Ramos (cell line): Measurements from ENCODE around the gene FAM171A1.
"Not testable (repeated sequence)": the region's sequence is repeated elsewhere in the genome, so short reads cannot be mapped to it uniquely, and the experiment has no call there.

Source experiments
- in situ Hi-C: fragments of 300-500 bp; cut with MboI; formaldehyde crosslinking; loops from one replicate; pipeline ENCODE4 v1.14.3; 2022; ENCODE audit warnings: low sequenced_read_pairs; ENCODE audit not compliant: unreplicated experiment

Gene FAM171A1

GRCh38 chr10:15321431-15322341 lies 49.4 kb downstream of the FAM171A1 start:
- in situ Hi-C loops = no loop called here

- in situ Hi-C loops = no loop called here
These were observed 50.4 kb downstream of the FAM171A1 start for GRCh38 chr10:15320522-15321203.

GRCh38 chr10:15320118-15320517 lies 51.0 kb downstream of the FAM171A1 start:
- in situ Hi-C loops = no loop called here

GRCh38 chr10:15316871-15317464 lies 54.1 kb downstream of the FAM171A1 start:
- in situ Hi-C loops = no loop called here

DNA sequence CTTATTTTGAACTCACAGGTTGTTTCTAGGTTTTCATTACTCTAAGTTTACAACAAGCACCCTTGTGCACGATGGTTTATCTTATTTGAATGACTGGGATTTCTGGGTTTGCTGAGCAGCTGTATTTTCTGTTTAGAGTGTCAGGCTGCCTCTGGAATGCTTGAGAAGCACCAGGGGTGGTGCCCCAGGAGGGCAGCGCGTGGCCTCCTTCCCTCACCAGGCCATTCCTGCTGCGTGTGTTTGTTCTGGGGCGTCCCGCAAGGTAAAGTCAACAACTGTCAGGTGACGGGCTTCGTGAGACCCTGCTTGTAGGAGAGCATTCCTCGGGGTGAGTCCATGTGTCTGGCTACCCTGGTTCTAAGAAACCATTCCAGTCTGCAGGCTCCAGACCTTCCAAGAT lies 54.9 kb downstream of the FAM171A1 start:
- in situ Hi-C loops = no loop called here

DNA sequence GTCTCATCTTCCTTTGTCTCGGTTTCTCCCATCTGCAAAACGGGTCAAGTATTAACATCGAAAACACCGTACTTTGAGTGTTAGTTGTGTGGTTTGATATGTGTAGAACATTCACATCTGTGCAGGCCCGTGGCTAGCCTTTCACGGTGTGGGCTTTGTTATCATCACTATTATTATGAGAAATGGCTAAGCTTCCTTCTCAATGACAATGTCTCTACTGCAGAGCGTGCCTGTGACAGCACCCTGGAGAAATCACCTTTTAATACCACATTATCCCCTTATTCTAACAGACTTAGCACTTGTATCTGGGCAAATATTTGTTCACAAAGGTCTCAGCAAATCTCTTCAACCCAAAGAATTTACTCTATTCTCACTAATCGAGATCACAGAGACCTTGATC lies 55.8 kb downstream of the FAM171A1 start:
- in situ Hi-C loops = no loop called here

GRCh38 chr10:15314482-15315045 lies 56.5 kb downstream of the FAM171A1 start:
- in situ Hi-C loops = no loop called here

DNA sequence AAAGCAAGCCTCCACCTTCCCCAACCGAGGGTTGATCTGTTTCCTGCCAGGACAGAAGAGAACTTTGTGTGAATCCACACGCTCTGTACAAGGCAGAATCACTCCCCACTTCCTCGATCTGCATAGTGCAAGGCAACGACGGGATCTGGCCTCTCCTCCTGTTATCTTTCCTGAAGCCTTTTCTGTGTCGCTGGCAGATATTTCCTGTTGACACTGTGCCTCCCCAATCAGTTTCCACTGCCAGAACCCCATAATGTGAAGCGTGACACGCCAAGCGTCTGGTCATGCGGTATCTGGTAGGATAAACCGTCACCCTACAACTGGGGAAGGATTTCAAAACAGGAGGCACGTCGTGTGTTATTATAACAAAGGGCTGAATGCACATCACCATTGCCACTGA lies 57.2 kb downstream of the FAM171A1 start:
- in situ Hi-C loops = no loop called here

GRCh38 chr10:15313047-15313446 lies 58.0 kb downstream of the FAM171A1 start:
- in situ Hi-C loops = no loop called here

DNA sequence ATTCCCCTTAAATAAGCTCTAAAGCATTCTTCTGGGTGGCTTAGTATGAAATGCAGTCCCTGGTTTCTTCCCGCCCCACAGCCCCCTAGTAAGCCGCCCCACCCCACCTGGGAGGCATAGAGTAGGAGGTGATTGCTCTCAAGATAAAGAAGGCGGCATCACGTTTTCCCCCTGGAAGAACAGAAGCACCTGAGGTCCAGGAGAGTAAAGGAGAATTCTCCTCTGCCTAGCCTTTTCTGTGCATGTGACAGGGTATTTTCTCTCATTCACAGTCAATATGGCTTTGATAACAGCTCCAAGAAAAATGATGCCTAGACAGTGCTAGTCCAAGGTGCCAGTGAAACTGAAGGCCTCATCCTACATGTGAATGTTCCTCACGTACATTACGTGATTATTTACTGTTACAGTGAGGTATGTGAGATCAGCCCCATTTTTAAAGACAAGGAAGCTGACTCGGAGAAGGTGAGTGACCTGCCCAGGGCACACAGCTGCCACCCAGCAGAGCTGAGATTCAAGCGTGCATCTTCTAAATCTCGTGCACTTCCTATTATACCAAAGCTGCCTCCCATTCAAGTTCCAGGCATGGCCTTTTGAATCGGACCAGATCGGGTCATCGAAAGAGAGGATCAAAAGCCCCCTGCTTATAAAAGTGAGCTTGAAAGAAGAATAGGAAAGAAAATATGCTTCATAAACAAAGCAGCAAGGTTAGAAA lies 59.4 kb downstream of the FAM171A1 start:
- in situ Hi-C loops = no loop called here

GRCh38 chr10:15310776-15311568 lies 60.1 kb downstream of the FAM171A1 start:
- in situ Hi-C loops = no loop called here

- in situ Hi-C loops = no loop called here
These were observed 61.9 kb downstream of the FAM171A1 start for GRCh38 chr10:15309221-15309620.

- in situ Hi-C loops = no loop called here
These were observed 64.3 kb downstream of the FAM171A1 start for GRCh38 chr10:15306735-15307280.

DNA sequence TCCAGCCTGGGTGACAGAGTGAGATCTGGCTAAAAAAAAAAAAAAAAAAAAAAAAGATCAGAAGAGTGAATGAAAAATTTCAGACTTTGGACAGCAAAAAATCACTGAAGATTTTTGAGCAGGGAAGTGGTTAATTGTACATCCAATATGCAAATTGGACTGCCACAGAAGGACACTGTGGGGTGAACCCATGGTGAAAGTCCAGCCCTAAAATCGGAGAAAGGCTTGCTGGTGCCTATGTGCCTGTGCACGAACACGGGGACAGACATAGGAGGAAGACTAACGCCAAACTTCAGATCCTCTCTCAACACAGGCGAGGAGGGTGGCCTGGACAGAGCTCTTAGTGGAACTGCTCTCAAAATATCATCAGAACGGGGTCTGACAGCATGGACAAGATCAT lies 65.5 kb downstream of the FAM171A1 start:
- in situ Hi-C loops = no loop called here

- in situ Hi-C loops = no loop called here
These were observed 65.9 kb downstream of the FAM171A1 start for GRCh38 chr10:15305161-15305560.

DNA sequence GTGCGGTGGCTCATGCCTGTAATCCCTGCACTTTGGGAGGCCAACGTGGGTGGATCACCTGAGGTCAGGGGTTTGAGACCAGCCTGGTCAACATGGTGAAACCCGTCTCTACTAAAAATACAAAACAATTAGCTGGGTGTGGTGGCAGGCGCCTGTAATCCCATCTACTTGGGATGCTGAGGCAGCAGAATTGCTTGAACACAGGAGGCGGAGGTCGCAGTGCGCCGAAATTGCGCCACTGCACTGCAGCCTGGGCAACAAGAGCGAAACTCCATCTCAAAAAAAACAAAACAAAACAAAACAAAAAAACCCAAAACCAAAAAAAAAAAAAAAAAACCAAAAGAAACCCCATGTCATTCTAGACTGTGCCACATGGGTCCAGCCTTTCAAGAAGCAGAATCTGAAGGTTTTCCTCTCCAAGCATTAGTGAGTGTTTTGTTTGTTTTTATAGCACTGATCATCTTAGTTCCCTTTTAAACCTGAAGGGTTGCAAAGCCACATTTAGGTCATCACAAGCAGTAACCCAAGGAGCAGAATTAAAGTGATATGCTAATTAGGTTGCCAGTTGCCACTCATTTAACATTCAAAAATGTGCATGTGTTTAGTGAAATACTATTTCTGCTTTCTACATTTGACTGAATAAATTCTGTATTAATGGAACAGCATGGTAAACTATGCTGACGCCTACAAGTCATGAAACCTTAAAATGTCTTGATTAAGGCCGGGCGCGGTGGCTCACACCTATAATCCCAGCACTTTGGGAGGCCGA lies 68.7 kb downstream of the FAM171A1 start:
- in situ Hi-C loops = not testable (repeated sequence)

DNA sequence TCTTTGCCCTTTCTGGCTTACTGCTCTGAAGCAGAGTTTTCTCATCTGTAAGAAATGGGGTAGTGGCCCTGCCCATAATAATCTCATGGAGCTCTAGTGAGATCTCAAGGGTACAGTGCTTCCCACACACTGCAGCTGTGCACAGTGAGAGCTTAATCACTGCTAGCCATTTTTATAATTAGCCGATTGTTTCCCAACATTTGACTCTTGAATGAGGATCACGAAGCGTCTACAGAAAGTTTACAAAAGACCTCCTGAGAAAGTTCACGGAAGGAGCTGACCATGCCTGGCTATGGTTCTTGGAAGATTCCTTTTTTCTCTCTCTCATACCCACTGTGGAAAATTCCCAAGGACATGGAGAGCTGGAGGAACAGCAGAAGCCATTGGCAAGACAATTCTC lies 70.4 kb downstream of the FAM171A1 start:
- in situ Hi-C loops = no loop called here

DNA sequence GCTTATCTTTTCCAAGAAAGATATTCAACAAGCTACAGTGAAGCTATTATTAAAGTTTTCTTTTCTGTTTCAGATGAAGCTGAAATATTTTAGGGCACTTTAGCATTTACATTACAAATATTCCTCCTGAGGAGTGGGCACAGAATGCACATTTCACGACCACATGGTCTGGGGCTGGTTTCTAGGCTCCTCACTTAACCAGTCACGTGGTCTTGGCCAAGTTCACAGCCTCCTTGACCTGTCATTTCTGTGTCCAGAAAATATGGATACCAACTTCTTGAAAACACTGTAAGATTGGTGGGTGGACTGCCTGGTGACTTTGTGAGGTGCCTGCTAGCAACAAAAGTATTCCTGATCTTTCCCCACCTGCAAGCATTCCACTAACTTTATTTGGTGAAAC lies 70.9 kb downstream of the FAM171A1 start:
- in situ Hi-C loops = no loop called here
